Measurements from ENCODE around the gene NEDD9.

NEDD9 gene

GRCh38 chr6:11233673-11234573, 1.5 kb upstream of the NEDD9 start:
- DNase-seq (ENCODE audit: low spot score), result no peak

DNA sequence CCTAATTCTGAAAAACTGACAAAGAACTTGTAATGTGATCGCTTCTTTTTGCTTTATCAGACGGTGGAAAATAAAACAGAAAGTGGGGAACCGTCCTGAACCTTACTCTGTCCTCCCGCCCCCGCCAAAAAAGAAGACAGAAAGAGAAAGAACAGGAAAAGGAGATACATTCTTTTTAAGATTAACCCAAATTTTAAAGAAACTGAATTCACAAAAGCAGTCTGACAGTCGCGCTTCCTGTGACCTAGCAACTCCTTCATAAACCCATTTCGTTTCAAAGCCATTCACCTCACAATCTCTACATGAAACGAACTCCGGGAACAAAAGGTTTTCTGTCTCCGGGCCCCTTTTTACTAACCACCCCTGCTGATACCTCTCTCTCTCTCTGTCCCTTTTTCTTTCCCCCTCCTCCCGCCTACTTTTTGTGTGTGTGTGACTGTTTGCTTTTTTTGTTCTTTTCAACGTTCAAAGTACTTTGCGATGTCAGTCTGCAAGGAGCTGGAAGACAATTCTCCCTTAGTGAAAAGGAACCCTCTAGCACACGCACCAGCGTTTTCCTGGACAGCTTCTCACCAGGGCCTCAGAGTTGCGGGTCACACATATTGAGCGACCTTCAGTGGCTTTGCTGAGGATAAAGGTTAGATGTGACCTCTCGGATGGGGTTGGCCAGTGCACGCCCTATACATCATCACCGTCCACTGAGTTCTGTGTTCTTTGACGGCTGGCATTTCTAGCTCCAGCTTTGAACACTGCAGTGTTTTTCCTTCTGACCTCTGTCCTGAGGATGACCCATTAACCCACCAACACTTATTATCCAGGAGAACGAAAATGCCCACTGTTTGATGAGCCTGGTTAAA, 530 bp upstream of the NEDD9 start:
- DNase-seq (ENCODE audit: low spot score), result no peak

- DNase-seq (ENCODE audit: low spot score), result no peak
Observed at GRCh38 chr6:11231564-11232192, 790 bp downstream of the NEDD9 start.

DNA sequence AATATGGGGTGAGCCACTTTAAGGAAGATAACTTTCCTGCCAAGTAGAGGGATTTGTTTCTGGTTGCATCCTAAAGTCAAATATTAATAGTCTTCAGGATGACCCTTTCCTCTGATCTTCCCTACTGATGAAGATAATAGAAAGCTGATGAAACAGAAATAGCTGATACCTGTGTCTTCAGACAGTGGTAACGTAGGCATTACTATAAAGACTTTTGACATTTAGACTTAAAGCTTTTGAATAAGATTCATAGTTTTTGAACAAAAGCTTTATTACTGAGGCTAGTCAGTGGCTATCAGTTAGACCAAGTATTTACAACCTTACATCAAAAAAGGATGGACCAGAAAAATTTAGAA, 1.4 kb downstream of the NEDD9 start:
- no peak for DNase-seq (ENCODE audit: low spot score)

DNA sequence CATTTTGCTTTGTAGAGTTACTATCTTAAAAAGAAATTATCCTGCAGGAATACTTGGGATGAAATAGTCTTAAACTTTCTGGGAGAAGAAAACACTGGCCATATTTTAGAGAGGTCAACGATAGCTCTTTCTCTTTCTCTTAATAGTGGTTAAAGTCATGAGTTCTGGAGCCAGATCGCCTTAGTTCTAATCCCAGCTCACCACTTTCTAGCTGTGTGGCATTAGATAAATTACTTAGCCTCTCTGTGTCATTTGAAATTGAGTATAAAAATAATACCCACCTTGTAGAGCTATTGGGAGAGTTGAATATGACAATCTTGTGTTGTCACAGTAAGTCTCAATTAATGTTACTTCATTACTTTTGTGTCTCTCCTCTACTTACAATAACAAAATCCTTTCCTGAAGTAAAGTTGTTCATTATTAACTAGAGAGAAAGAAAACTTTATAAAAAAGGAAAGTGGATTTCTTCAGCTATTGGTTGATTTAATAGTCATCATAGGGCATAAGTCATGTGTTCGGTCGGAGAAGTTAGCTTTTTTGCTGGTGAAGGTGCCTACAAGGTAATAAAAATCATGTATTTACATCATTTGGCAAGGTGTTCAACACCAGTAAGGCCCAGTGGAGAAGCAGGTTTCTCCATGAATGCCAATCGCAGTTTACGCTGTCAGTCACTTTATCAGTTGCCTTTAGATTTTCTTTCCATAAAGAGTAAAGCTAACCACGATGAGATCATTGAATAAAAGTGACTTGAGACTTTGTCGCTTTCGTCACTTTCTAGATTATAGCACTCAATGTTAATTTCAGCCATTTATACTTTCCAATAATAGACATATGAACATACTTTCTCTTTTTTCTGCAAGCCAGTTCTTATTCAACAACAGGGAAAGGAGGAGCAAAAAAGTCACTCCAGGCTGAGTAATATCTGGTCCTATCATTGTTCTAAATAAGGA, 2.0 kb downstream of the NEDD9 start:
- DNase-seq (ENCODE audit: low spot score), result no peak

- no peak for DNase-seq (ENCODE audit: low spot score)
Observed at GRCh38 chr6:11229655-11230046, 2.8 kb downstream of the NEDD9 start.

DNA sequence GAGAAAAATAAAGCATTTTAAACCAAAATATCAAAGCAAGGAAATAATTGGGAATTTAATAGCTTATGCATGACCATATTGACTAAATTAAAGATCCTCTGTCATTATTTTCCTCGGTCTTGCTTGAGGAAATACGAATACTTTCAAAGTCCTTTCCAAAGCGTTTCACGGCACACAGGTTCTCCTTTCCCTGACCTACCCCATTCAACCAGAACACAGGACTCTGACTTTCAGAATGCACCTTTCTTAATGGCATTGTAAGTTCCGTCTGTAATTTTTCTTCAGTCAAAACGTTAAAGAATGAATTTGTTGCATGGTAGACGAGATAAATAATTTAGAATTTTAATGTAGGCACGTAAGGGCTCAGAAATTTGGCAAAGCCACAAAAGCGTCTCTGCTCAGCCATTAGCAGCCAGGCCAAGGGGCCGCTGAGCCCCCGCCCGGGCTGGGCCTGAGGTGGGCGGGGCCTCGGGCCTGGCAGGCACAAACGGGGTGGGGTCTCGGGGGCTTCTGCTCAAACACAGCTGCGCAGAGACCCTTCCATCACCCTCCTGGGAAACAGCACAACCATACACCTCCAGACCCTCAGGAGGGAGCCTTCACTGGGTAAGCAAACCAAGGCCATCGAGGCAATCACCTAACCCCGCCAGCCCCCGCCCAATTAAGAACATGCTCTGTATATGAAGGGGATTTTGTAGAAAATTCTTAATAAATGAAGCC, 3.4 kb downstream of the NEDD9 start:
- no peak for DNase-seq (ENCODE audit: low spot score)

- no peak for DNase-seq (ENCODE audit: low spot score)
Observed at GRCh38 chr6:11227698-11228097, 4.8 kb downstream of the NEDD9 start.

GRCh38 chr6:11226005-11226404, 6.5 kb downstream of the NEDD9 start:
- DNase-seq (ENCODE audit: low spot score), result no peak

- no peak for DNase-seq (ENCODE audit: low spot score)
Observed at GRCh38 chr6:11224966-11225463, 7.5 kb downstream of the NEDD9 start.

- no peak for DNase-seq (ENCODE audit: low spot score)
Observed at GRCh38 chr6:11224252-11224965, 8.1 kb downstream of the NEDD9 start.

DNA sequence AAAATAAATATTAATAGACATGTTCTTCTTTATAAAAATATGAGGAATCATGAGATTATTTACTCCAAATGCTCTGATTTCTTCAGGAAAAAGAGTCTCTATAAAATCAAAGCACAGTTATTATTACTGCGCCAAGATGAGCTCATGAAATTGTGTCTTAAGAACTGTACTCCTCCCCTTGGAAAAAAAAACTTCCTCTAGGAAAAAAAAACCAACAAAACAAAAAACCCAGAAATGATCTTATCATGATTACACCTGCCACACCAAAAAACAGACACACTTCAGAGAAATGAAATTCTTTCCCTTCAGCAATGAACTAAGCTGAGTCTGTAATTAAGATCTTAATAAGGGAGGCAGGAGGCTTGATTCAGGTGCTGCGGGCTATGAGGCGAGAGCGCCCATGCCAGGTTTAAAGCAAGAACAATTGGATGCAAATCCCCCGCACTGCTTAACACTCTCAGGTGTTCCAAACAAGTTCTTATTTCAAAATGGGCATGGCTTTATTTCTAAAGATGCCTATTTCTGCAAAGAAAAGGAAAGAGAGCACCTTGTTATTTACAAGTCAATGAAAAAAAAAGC, 9.1 kb downstream of the NEDD9 start:
- no peak for DNase-seq (ENCODE audit: low spot score)

GRCh38 chr6:11222385-11223277, 9.8 kb downstream of the NEDD9 start:
- no peak for DNase-seq (ENCODE audit: low spot score)

- no peak for DNase-seq (ENCODE audit: low spot score)
Observed at GRCh38 chr6:11221623-11222384, 10.7 kb downstream of the NEDD9 start.

- peak; percentile 88 for DNase-seq (ENCODE audit: low spot score)
Observed at GRCh38 chr6:11219400-11219834, 13.1 kb downstream of the NEDD9 start.

DNA sequence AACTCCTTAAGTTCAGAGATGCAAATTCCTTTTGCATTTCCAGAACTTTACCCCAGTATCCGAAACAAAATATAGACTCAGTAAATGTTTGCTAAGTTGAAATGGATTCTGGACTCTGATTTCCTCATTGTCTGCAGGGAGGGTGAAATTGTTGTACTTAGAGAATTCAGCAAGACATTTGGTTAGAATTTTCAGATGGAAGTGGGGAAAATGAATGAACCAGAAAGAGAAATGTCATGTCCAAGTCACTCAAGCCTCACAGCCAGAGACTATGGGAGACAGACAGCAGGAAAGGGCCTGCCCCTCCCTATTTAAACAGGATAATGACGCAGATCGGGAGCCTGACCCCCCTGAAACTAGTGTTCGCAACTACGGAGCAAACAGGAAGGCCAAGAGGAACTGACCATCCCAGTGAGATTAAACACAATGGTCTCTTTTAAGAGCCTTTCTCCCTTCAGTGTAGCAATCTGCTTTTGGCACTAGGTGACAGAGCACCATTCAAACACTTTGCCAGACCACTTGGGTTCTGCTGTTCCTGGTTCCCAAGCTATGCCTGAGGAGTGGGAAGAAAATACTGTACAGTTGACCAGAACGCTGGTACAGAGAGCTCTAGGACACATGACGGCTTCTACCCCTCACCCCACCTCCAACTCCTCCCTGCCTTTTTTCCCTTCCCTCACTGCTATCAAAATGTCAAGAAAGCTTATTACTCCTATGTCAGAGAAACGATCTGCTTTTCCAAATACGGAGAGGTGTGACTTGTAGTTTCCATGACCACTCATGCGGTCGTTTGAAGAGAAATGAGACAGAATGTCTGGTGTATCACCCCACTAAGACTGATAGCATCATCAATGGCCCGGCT, 13.7 kb downstream of the NEDD9 start:
- DNase-seq (ENCODE audit: low spot score), result peak; percentile 95

DNA sequence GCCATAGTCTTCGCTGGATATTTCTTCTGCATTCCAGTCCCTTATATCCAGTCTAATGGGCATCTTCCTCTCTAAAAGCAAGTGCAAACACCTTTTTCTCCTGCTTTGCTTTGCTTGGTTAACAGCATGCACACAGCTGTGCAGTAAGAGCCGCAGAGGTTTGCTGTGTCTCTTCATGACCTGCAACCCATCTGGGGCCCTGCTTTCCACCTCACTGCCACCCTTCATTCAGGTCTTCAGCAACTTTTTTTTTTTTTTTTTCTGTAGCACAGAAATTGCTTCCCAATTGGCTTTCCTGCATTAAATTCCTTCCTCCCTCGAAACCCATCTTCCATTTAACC, 14.4 kb downstream of the NEDD9 start:
- DNase-seq (ENCODE audit: low spot score), result no peak

Measured in kidney capillary endothelial cell (primary cell).